A549 (cell line): ENCODE data around the gene ANKRD55.

Source experiments
- CHD4 ChIP-seq: fragments of 200-600 bp; sonication (generic); IDR thresholded peaks from 2 replicates; pipeline ENCODE4 v1.6.1; 2016; ENCODE audit warnings: antibody characterized with exemption, mild to moderate bottlenecking, borderline replicate concordance
- CTCF ChIP-seq: fragments of >200 bp; sonication (Bioruptor Twin); formaldehyde crosslinking; IDR thresholded peaks from 3 replicates; pipeline ENCODE4 v1.5.1; 2016
- JUN ChIP-seq, 2 experiments: fragments of >200 bp; sonication (Bioruptor Twin); formaldehyde crosslinking; IDR thresholded peaks; 2 replicates in 1 of 2; 3 replicates in 1 of 2; pipeline ENCODE4 v1.6.1; 2016 to 2017
- POLR2A ChIP-seq: IDR thresholded peaks from 2 replicates; pipeline ENCODE4 v1.6.1; 2012; ENCODE audit warnings: mild to moderate bottlenecking, low read length
- REST ChIP-seq: fragments of 200-600 bp; sonication (generic); IDR thresholded peaks from 2 replicates; pipeline ENCODE4 v1.6.1; 2016; ENCODE audit warnings: antibody characterized with exemption, mild to moderate bottlenecking, moderate library complexity

- TF ChIP-seq REST (no peak), CTCF (no peak), JUN (IDR thresholded peaks at IDR 0.05) (no peak), POLR2A (no peak), CHD4 (no peak)
Observed at GRCh38 chr5:56059854-56060253, 173.3 kb downstream of the ANKRD55 start.
